IMR-90 (cell line): ENCODE measurements around the gene CD46. TPM values are rescaled to one million over a fixed set of nuclear protein-coding genes. Genes with fewer than 3 reads are reported as not detected.

Experiments
- ATAC-seq: fragments of 200-7000 bp; cut with Tn5 transposase; 2 replicates; pipeline ENCODE4 v1.9.1; 2020; ENCODE audit warnings: low read depth, mild to moderate bottlenecking, moderate library complexity
- BruUV-seq: library from RNA; stranded (reverse); fragments of 400-500 nt; replicated peaks from 2 replicates; lab custom pipeline; 2021; lab: Mats Ljungman, UMichigan
- CTCF ChIA-PET: fragments of 300-600 bp; formaldehyde crosslinking; extraction: SDS; loops from one replicate; lab custom pipeline; 2021; ENCODE audit warnings: antibody characterized with exemption; lab: Yijun Ruan, JAX
- POLR2A ChIA-PET: fragments of 300-600 bp; sonication (Branson Sonifier 250); formaldehyde crosslinking; loops from one replicate; lab custom pipeline; 2022; ENCODE audit warnings: antibody characterized with exemption; ENCODE audit not compliant: unreplicated experiment; lab: Charles Lee
- DNase-seq: peaks from one replicate; pipeline ENCODE4 v3.0.0; 2013
- H2AFZ ChIP-seq: replicated peaks from 2 replicates; pipeline ENCODE3; 2013; ENCODE audit warnings: low read length, mild to moderate bottlenecking; ENCODE audit not compliant: poor library complexity
- H2AK5ac ChIP-seq: 2 replicates; pipeline ENCODE4 v1.6.1; 2013; ENCODE audit warnings: low read depth, low read length, inconsistent platforms
- H2AK9ac ChIP-seq: replicated peaks from 2 replicates; pipeline ENCODE3; 2013; ENCODE audit warnings: mild to moderate bottlenecking, low read depth, low read length, moderate library complexity; ENCODE audit not compliant: poor library complexity
- H2BK120ac ChIP-seq: 2 replicates; pipeline ENCODE4 v1.6.1; 2013; ENCODE audit warnings: low read depth, low read length, inconsistent platforms
- H2BK15ac ChIP-seq: 3 replicates; pipeline ENCODE4 v1.6.1; 2013; ENCODE audit warnings: low read depth, low read length, inconsistent platforms
- H2BK20ac ChIP-seq: 2 replicates; pipeline ENCODE4 v1.6.1; 2013; ENCODE audit warnings: low read depth, mild to moderate bottlenecking, inconsistent platforms, low read length, moderate library complexity
- H2BK5ac ChIP-seq: 2 replicates; pipeline ENCODE4 v1.6.1; 2013; ENCODE audit warnings: mild to moderate bottlenecking, low read depth, low read length, inconsistent platforms; ENCODE audit not compliant: poor library complexity, severe bottlenecking
- H3K14ac ChIP-seq: replicated peaks from 2 replicates; pipeline ENCODE4 v1.6.1; 2013; ENCODE audit warnings: low read depth, low read length, inconsistent platforms
- H3K18ac ChIP-seq: 2 replicates; pipeline ENCODE4 v1.6.1; 2013; ENCODE audit warnings: low read depth, low read length, control low read depth
- H3K23ac ChIP-seq: 2 replicates; pipeline ENCODE4 v1.6.1; 2013; ENCODE audit warnings: low read depth, low read length, inconsistent platforms
- H3K27ac ChIP-seq: 2 replicates; pipeline ENCODE4 v1.5.1; 2013; ENCODE audit warnings: mild to moderate bottlenecking, control low read depth, low read length; ENCODE audit not compliant: insufficient read depth
- H3K27me3 ChIP-seq: 2 replicates; pipeline ENCODE4 v1.6.1; 2013; ENCODE audit warnings: low read length; ENCODE audit not compliant: control insufficient read depth, insufficient read depth
- H3K36me3 ChIP-seq: 2 replicates; pipeline ENCODE4 v1.6.1; 2013; ENCODE audit warnings: low read length, mixed read lengths; ENCODE audit not compliant: control insufficient read depth, insufficient read depth
- H3K4ac ChIP-seq: 2 replicates; pipeline ENCODE4 v1.6.1; 2013; ENCODE audit warnings: low read depth, low read length, inconsistent platforms
- H3K4me1 ChIP-seq: 2 replicates; pipeline ENCODE4 v1.6.1; 2013; ENCODE audit warnings: low read length, mixed read lengths; ENCODE audit not compliant: control insufficient read depth, insufficient read depth
- H3K4me2 ChIP-seq: 2 replicates; pipeline ENCODE4 v1.6.1; 2013; ENCODE audit warnings: low read depth, mild to moderate bottlenecking, control low read depth, low read length, moderate library complexity
- H3K4me3 ChIP-seq: 2 replicates; pipeline ENCODE4 v1.5.1; 2013; ENCODE audit warnings: low read depth, mild to moderate bottlenecking, control low read depth, low read length, moderate library complexity; ENCODE audit not compliant: insufficient read depth
- H3K56ac ChIP-seq: 2 replicates; pipeline ENCODE4 v1.6.1; 2013; ENCODE audit warnings: low read length, inconsistent platforms; ENCODE audit not compliant: insufficient read depth; ENCODE audit errors: extremely low read depth
- H3K79me1 ChIP-seq, 2 experiments: 2 replicates each; pipeline ENCODE4 v1.6.1; 2013; ENCODE audit warnings: low read length in 2 of 2, inconsistent platforms in 1 of 2, low read depth in 1 of 2
- H3K9ac ChIP-seq: 2 replicates; pipeline ENCODE4 v1.6.1; 2013; ENCODE audit warnings: low read depth, low read length, control low read depth
- H3K9me1 ChIP-seq: 2 replicates; pipeline ENCODE4 v1.6.1; 2013; ENCODE audit warnings: low read length, inconsistent platforms; ENCODE audit not compliant: insufficient read depth
- H3K9me3 ChIP-seq: 2 replicates; pipeline ENCODE4 v1.6.1; 2013; ENCODE audit warnings: low read length; ENCODE audit not compliant: control insufficient read depth, insufficient read depth
- H4K20me1 ChIP-seq: 2 replicates; pipeline ENCODE4 v1.6.1; 2013; ENCODE audit warnings: low read length, inconsistent platforms; ENCODE audit not compliant: insufficient read depth
- H4K5ac ChIP-seq: 2 replicates; pipeline ENCODE4 v1.6.1; 2013; ENCODE audit warnings: mild to moderate bottlenecking, low read depth, low read length, control low read depth
- H4K8ac ChIP-seq, 2 experiments: 2 replicates each; pipeline ENCODE4 v1.6.1; 2013; ENCODE audit warnings: low read depth in 2 of 2, low read length in 2 of 2, control low read depth in 1 of 2, inconsistent platforms in 1 of 2
- H4K91ac ChIP-seq: 2 replicates; pipeline ENCODE4 v1.6.1; 2013; ENCODE audit warnings: low read depth, low read length, inconsistent platforms; ENCODE audit not compliant: insufficient read depth
- CHD1 ChIP-seq: IDR thresholded peaks from 2 replicates; pipeline ENCODE4 v1.6.1; 2012; ENCODE audit warnings: low read depth, low read length, improper control_type of control experiment
- FOS ChIP-seq: fragments of 150-350 bp; IDR thresholded peaks from 2 replicates; pipeline ENCODE4 v1.6.1; 2016; ENCODE audit warnings: low read depth, low read length
- MAZ ChIP-seq: IDR thresholded peaks from 2 replicates; pipeline ENCODE4 v1.6.1; 2012; ENCODE audit warnings: low read depth, mild to moderate bottlenecking, low read length, improper control_type of control experiment, moderate library complexity, borderline replicate concordance
- RAD21 ChIP-seq: IDR thresholded peaks from 2 replicates; pipeline ENCODE4 v1.6.1; 2012; ENCODE audit warnings: low read length, improper control_type of control experiment
- WGBS, 2 experiments: methylation state at CpG; one replicate each; pipeline versions ENCODE4 v1.1.5 to v1.1.7; 2013; ENCODE audit warnings: missing lambda C conversion rate in 2 of 2; ENCODE audit not compliant: insufficient read length in 1 of 2; ENCODE audit errors: extremely low coverage in 2 of 2; 5-methylcytosine and 5-hydroxymethylcytosine counted together
- dilution Hi-C: fragments of 300-500 bp; cut with HindIII; formaldehyde crosslinking; loops from one replicate; pipeline ENCODE4 v1.14.3; 2018; ENCODE audit warnings: low sequenced_read_pairs; ENCODE audit not compliant: unreplicated experiment
- in situ Hi-C: fragments of 300-500 bp; cut with MboI; formaldehyde crosslinking; loops from 3 replicates; pipeline ENCODE4 v1.14.3; 2019; ENCODE audit warnings: low sequenced_read_pairs, inconsistent platforms, mixed read lengths
- intact Hi-C: fragments of 100-400 bp; cut with micrococcal nuclease; formaldehyde crosslinking; loops from 2 replicates; pipeline ENCODE4 v1.10.0; 2022
- polyA plus RNA-seq, 3 experiments: library from polyadenylated mRNA; depleted of rRNA; stranded (reverse); fragments of >200 nt; gene quantifications; 2 replicates each; pipeline ENCODE4 v1.2.3, GENCODE V29; 2012; ENCODE audit warnings: low replicate concordance in 1 of 3
- total RNA-seq: library from RNA; depleted of rRNA; stranded (reverse); fragments of >200 nt; gene quantifications from 2 replicates; pipeline ENCODE4 v1.2.3, GENCODE V29; 2012
- TF ChIP-seq, protein P1 (sequence below): fragments of 150-350 bp; IDR thresholded peaks from 2 replicates; pipeline ENCODE4 v1.6.1; 2016; ENCODE audit warnings: low read depth, mild to moderate bottlenecking, low read length, moderate library complexity, borderline replicate concordance
- TF ChIP-seq, protein P2 (sequence below): fragments of 150-350 bp; IDR thresholded peaks from 2 replicates; pipeline ENCODE4 v1.6.1; 2017; ENCODE audit warnings: mild to moderate bottlenecking, antibody characterized with exemption, low read length, low read depth
- TF ChIP-seq, protein P3 (sequence below): conservative IDR thresholded peaks from 2 replicates; pipeline ENCODE4 v1.5.1; 2012; ENCODE audit warnings: mild to moderate bottlenecking, low read depth, low read length, improper control_type of control experiment

The CD46 gene
- total and polyA plus RNA-seq, 2 of the 4 experiments (the other 2 are of a cell fraction): 37.1 to 82.0 TPM

DNA sequence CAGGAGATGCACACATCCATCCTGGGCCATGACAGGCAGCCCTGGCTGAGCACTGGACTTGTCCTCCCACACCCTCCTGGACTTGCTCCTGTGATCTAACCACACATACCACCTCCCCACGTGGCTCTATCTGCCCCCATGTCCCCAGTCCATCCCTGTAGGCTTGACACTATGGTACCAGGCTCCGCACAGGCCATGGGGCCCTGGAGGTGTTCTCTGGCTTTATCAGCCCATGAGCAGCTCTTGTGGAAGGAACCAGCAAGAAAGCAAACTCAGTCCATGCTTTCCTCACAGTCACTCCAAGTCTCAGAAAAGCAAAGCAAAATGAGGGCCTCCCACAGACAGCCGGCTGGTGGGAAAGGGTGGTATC lies 61.6 kb downstream of the CD46 start:
- Histone ChIP-seq H4K20me1 (no peaks in the 10 kb centered on the region), H4K5ac (no peak overlapping the region), H3K9ac (no peak overlapping the region), H3K56ac (no peak overlapping the region), H3K9me3 (no peaks in the 10 kb centered on the region), H3K36me3 (peaks cover 10% of the 10 kb centered on the region; the same call in 1 of the 2 replicates), H3K23ac (no peak overlapping the region), H2BK15ac (no peak overlapping the region), H2AFZ (no peak overlapping the region), H3K4me3 (no peak overlapping the region), H4K8ac (no peak overlapping the region), H2BK120ac (no peak overlapping the region), H2AK9ac (no peak overlapping the region), H3K4me1 (peaks cover 11% of the 10 kb centered on the region), H4K91ac (no peak overlapping the region), H3K14ac (no peak overlapping the region), H3K79me1 (peaks cover 0 to 5% of the 10 kb centered on the region in 2 experiments; a peak in 1 of 4 replicates), H3K9me1 (peaks cover 11% of the 10 kb centered on the region; the same call in 1 of the 2 replicates), H2AK5ac (no peak overlapping the region), H2BK20ac (no peak overlapping the region), H3K27ac (no peak overlapping the region), H2BK5ac (no peak overlapping the region), H3K18ac (no peak overlapping the region), H3K4me2 (no peak overlapping the region), H3K4ac (no peak overlapping the region), H3K27me3 (no peaks in the 10 kb centered on the region)
- WGBS, 2 experiments: 100% methylated on average over 1 of the region's 3 CpGs; no CpG with 5 or more reads in 1 of the 2 experiments
- dilution Hi-C loops (no loop called here), in situ Hi-C loops (no loop called here), intact Hi-C loops (no loop called here)
- no peak for DNase-seq
- no peak for TF ChIP-seq FOS
- TF ChIP-seq MAZ: no peak
- TF ChIP-seq, protein P1, sequence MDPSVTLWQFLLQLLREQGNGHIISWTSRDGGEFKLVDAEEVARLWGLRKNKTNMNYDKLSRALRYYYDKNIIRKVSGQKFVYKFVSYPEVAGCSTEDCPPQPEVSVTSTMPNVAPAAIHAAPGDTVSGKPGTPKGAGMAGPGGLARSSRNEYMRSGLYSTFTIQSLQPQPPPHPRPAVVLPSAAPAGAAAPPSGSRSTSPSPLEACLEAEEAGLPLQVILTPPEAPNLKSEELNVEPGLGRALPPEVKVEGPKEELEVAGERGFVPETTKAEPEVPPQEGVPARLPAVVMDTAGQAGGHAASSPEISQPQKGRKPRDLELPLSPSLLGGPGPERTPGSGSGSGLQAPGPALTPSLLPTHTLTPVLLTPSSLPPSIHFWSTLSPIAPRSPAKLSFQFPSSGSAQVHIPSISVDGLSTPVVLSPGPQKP: no peak
- no peak for TF ChIP-seq RAD21
- no peak for TF ChIP-seq CHD1
- TF ChIP-seq, protein P2, sequence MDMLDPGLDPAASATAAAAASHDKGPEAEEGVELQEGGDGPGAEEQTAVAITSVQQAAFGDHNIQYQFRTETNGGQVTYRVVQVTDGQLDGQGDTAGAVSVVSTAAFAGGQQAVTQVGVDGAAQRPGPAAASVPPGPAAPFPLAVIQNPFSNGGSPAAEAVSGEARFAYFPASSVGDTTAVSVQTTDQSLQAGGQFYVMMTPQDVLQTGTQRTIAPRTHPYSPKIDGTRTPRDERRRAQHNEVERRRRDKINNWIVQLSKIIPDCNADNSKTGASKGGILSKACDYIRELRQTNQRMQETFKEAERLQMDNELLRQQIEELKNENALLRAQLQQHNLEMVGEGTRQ: no peak
- TF ChIP-seq, protein P3, sequence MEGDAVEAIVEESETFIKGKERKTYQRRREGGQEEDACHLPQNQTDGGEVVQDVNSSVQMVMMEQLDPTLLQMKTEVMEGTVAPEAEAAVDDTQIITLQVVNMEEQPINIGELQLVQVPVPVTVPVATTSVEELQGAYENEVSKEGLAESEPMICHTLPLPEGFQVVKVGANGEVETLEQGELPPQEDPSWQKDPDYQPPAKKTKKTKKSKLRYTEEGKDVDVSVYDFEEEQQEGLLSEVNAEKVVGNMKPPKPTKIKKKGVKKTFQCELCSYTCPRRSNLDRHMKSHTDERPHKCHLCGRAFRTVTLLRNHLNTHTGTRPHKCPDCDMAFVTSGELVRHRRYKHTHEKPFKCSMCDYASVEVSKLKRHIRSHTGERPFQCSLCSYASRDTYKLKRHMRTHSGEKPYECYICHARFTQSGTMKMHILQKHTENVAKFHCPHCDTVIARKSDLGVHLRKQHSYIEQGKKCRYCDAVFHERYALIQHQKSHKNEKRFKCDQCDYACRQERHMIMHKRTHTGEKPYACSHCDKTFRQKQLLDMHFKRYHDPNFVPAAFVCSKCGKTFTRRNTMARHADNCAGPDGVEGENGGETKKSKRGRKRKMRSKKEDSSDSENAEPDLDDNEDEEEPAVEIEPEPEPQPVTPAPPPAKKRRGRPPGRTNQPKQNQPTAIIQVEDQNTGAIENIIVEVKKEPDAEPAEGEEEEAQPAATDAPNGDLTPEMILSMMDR: no peak
- no peak for ATAC-seq
- BruUV-seq: no TSS peak
- ChIA-PET POLR2A (no interaction called here), CTCF (no interaction called here)
